GM18511 (cell line): ENCODE data around the gene PDZD7.
"Not testable (repeated sequence)": the region's sequence is repeated elsewhere in the genome, so short reads cannot be mapped to it uniquely, and the experiment has no call there.

Experiments
- ATAC-seq: cut with Tn5 transposase; IDR thresholded peaks from one replicate; pipeline ENCODE4 v1.9.1; 2021; ENCODE audit warnings: mild to moderate bottlenecking, moderate library complexity; ENCODE audit not compliant: unreplicated experiment

PDZD7 gene

DNA sequence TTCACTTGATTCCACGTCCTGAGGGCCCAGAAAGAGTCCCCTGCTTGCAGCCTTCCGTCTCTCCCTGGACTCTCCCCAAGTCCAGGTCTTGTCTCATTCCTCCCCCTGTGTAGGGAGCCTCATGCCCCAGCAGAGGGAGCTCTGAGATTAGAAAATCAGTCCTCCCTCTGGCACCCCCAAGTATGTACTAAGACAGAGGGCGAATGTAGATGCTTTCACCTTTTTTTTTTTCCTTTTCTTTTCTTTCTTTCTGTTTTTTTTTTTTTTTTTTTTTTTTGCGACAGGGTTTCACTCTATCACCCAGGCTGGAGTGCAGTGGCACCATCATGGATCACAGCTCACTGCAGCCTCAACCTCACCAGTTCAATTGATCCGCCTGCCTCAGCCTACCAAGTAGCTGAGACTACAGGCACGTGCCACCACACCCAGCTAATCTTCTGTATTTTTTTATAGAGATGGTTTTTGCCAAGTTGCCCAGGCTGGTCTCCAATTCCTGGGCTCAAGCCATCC lies 10.4 kb upstream of the PDZD7 start:
- ATAC-seq, result peak; percentile 71

DNA sequence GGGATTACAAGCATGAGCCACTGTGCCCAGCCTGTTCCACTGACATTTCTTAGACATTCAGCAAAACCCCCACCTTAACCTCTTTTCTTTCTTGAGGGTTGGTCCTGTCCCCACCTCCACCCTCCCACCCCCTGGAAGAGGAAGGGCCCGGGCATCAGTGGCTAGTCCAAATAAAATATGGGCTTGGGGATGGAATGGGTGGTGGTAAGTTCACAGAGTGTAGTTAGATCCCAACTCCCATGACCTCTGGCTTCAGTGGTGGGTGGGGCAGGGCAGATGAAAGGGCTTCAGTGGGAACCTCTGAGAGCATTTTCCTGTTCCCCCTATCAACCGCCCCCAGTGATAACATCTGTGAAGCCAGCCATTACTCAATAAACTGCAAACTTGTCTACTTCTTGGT lies 9.9 kb upstream of the PDZD7 start:
- ATAC-seq, result no peak

DNA sequence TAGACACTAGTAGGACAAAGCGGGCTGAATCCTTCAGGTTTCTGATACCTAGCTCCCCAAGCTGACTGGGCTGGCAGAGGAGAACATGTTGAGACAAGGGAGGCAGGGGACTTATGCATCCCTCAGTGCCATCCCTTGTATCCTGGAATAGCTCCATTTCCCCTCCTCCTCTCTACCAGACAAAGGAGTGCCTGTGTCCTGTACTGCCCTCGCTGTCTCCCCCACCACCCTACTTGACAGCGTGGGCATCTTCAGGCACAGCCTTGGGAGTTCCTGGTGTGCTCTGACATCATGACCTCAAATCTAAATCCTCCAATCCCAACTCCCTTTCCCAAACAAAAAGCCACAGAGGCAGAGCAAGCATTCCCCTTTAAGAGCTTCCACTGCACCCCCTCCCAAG lies 9.1 kb upstream of the PDZD7 start:
- no peak for ATAC-seq

DNA sequence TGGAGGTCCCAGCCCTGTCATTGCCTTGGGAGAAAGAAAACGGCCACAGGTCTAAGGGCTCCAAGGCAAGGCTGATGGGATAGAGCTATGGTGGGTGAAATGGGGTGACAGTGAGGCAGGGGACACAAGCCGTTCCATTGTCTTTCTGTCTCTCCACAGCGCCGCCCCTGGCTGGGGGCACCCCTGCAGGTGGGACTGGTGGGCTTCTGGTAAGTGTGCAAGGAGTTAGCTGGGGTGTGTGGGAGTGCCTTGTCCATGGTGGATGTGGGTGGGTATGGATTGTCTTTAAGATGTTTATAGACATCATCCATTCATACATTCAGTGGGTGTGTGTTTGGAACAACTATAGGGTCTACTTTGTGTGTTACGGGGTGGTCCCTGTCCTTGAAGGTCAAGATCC lies 7.6 kb upstream of the PDZD7 start:
- ATAC-seq, result no peak

DNA sequence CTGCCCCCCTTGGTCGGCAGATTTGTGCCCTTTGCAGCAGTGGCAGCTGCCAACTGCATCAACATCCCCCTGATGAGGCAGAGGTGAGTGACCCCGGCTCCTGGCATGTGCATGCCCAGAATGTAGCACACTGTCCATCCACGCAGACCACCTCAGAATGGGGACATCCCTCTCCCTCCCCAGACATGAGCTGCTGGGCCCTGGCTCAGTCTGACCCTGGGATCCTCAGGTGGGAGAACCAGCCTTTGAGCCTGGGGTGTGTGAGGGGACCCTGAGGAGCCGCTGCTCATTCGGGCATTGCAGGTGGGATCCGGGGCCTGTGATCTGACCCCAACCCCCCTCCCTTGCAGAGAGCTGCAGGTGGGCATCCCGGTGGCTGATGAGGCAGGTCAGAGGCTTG lies 5.8 kb upstream of the PDZD7 start:
- ATAC-seq, result no peak

DNA sequence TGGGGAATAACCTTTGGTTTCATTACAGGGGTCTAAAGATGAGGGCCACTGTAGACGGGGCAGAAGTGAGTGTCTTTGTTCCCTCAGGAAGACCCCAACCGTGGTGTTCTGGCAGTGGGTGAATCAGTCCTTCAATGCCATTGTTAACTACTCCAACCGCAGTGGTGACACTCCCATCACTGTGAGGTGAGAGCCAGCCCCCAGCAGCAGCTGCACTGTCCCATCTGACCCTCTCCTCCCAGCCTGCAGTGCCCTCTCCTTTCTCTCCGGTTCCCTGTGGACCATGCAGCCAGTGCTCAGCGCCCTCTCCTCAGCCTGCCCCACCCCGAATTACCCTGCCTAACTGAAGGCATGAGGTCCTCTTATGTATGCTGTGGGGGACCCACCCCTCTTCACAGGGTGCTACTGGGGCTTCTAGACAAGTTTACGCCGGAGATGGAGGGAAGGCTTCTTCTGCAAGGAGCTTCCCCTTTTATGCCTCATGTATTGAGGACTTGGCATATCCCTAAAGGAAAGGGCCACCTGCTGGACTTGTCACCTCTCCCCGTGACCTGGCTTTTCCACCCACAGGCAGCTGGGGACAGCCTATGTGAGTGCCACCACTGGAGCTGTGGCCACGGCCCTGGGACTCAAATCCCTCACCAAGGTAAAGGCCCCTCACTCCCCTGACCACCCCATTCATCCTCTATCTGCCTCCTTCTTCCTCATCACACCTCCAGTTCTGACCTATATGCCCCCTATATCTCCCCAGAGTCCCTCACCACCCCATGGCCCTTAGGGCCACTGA lies 5.2 kb upstream of the PDZD7 start:
- ATAC-seq, result no peak

DNA sequence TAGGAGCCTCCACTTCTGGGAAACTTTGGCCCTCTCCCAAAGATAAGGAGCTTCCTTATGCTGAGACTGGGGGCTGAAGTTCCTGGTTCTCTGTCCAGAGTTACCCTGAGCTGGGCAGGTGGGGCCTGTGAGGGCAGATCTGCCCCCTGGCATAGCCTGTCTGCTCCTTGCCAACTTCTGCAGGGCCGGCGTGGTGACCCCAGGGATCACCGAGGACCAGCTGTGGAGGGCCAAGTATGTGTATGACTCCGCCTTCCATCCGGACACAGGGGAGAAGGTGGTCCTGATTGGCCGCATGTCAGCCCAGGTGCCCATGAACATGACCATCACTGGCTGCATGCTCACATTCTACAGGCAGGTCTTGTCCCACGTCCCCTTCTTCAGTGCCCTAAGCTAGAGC lies 4.4 kb upstream of the PDZD7 start:
- no peak for ATAC-seq

DNA sequence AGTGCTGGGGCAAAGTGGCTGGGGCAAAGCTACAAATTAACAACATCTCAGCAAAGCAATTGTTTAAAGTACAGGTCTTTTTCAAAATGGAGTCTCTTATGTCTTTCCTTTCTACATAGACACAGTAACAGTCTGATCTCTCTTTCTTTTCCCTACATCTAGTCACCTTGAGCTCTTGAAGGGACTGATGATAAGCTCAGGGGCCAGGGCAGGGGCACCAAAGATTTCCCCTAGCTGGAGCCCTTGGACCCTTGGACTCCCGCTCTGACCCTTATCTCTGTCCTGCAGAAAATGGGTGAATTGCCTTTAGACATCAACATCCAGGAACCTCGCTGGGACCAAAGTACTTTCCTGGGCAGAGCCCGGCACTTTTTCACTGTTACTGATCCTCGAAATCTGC lies 3.5 kb upstream of the PDZD7 start:
- not testable (repeated sequence) for ATAC-seq

DNA sequence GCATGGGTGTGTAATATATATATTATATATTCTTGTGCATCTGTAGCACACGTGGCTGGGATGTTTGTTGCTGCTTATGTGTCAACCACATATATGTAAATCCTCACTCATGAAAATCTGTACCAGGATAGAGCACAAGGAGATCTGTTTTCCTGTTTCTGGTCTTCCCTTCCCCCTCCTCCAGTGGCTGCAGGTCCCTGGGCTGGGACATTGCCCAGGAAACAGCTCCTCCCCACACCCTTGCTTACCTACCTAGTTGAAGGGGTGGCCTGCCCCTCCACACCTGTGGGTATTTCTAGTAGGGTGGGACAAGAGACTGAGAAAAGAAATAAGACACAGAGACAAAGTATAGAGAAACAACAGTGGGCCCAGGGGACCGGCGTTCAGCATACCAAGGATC lies 2.3 kb upstream of the PDZD7 start:
- no peak for ATAC-seq

DNA sequence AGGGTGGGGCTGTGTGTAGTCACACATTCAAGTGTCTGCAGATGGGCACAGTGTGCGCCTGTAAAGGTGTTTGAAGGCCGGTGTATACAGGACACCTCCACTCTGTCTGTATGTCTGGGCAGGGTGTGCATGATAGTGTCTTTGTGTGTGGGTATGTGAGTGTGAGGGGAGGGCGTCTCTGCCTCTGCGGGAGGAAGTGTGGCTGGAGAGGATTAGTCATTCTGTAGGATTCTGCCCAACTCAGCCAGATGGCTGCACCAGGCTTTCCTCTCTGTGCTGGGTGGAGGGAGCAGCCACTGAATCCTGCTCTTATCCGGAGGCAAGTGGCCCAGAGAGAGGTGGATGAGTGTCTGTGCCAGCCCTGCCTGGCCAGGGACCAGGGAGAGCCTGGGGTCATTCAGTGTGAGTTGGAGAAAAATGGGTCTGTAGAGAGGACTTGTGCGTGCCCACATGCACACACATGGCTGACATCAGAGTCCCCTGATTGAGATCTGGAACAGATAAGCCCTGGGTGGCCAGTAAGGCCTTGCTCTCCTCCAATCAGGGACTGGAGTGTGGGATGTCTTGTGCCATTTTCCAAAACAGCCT lies 1.8 kb upstream of the PDZD7 start:
- peak; percentile 16 for ATAC-seq

DNA sequence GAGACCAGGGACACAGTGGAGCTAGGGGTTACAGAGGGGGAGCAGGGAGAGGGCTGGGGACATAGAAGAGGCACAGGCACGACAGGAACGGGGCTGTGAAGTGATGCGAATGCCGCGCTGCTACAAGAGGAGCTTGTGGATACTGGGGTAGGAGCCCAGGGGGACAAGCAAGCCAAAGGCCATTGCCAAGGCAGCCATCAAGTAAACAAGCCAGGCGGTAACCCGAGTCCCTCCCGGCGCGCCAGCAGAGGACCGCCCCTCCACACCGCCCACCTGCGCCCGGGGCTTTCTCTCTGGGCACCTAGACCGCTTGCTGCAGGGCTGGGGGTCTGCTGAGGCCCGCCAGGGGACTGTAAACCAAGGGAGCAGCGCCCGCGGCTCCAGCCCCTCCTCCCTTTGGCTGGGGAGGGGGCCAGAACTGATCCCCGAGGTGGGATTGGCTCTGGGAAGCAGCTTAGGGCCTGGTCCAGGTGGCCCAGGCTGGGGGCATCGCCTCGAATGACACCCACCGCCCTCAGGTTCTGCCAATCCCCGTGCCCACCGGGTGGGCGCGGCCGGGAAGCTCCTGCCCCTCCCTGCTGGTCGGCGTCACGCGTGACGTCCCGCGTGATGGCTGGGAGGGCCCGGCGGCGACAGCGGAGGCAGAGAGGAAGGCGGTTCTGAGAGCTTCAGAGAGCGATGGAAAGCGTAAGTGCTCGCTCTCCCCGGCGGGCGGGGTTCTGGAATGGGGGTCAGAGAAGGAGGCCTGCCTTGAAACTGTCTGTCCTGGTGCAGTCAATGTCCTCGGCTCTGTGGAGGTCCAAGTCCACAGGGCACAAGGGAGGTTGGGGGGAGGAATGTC lies 1.1 kb upstream of the PDZD7 start:
- peak; percentile 44 for ATAC-seq

DNA sequence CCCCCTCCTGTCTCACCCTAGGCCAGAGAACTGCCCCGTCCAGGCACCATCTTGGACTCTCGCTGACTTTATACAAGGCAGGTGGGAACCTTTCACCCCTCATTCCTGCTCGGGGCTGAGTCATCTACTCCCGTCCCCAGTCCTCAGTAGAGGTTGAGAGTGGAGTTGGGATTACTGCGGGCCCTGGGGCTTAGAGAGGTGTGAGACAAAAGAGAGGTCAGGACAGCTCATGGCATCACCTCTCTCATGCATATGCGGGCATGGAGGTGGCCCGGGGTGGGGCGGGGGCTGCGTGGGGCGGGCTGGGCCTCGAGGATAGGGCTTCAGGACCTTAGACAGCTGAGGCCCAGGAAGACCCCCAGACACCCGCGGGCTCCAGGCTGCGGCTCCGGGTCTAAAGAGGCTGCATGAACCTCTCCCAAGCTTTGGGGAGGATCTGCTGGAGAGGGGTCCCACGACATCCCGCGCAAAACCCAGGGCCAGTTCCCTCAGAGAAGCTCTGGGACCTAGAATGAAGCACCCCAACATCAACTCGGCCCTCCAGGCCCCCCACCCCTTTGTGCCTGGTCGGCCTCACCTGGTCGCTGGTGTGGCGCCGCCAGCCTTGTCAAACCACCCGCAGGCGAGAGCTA lies 317 bp downstream of the PDZD7 start:
- no peak for ATAC-seq

DNA sequence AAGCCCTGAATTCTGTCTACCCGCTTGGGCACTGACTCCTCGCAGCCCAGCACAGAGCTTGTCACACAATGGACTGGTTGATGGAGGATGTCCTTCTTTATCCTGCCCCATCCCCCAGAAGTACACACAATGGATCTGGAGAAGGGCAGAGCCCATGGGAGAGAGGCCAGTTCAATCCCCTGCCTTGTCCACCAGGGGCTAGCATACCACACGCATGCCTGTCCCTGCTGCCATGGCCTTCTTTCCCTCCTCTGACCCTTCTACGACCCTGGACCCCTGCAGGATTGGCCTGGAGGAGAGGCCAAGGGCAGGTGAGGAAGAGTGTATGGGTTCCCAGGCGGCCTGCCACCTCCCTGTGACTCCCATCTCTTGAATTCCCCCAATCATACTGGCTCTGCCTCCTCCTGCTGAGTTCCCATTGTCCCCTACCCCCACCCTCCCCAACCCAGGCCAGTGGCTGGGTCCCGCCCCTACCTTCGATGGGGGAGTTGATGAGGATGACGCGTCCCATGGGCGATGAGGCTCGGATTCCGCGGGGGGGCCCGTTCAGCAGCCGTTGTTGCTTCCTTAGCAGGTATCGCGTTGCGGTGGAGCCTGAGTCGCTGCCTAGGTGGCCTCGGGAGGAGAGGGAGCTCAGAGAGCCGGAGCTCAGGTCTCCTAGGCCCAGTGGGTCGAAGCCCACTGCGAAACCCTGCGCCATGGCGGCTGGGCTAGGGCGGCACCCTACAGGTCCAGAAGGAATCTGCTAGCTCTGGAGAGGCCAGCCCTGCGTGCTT lies 1.2 kb downstream of the PDZD7 start:
- no peak for ATAC-seq

DNA sequence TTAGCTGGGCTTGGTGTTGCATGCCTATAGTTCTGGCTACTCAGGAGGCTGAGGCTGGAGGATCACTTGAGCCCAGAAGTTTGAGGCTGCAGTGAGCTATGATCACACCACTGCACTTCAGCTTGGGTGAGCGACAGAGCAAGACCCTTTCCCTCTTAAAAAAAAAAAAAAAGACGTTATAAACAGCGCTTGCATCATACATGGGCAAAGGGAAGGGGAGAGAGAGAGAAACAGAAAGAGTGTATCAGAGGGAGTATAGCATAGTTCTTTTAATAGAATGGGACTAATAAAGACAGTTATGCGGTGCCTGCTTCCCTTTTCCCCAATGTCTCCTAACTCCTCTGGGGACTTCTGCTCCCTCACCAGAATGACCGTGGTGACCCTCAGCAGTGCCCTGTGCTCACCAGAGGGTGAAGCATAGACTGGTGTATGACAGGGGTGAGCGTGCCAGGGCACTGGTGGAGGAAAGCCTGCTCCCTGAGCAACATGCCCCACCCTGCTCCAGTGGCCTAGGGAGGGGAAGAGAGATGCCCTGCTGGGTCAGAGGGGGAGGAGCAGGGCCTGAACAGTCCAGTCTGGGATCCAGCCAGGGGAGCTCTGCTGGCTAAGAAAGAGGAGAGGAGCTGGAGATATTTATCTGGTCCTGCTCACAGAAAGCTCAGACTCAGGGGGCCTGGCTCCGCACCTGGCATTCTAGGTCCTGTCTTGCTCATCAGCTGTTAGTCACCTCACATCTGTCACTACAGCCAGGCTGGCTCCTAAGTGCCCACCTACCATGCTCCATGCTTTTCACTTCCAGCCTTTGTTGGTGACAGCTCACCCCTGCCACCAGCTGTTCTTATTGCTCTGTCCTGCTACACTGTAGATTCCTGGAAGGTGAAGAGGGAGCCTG lies 2.2 kb downstream of the PDZD7 start:
- ATAC-seq, result no peak

DNA sequence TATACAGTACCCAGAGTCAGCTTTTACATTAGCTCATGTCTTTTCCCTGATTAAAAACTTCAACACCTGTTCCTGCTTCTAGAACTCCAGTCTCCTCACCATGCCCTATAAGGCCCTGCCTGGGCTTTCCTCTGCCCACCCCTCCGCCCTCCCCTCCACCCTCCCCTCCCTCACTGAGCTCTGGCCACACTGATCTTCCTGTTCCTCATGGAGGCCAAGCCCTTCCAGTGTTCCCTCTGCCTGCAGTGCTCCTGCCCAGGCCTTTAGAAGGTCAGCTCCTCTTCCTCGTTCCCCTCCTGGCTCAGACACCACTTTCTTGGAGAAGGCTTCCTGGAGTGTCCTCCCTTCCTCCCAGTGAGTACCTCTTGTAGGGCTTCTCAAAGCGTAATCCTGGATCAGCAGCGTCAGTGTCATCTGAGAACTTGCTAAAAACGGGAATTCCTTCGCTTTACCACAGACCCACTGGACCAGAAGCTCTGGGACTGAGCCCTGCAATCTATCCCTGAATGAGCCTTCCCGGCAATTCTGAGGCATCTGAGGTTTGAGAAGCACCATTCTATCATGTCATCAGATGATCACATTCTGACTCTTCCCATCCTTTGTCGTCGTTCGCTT lies 3.7 kb downstream of the PDZD7 start:
- no peak for ATAC-seq

DNA sequence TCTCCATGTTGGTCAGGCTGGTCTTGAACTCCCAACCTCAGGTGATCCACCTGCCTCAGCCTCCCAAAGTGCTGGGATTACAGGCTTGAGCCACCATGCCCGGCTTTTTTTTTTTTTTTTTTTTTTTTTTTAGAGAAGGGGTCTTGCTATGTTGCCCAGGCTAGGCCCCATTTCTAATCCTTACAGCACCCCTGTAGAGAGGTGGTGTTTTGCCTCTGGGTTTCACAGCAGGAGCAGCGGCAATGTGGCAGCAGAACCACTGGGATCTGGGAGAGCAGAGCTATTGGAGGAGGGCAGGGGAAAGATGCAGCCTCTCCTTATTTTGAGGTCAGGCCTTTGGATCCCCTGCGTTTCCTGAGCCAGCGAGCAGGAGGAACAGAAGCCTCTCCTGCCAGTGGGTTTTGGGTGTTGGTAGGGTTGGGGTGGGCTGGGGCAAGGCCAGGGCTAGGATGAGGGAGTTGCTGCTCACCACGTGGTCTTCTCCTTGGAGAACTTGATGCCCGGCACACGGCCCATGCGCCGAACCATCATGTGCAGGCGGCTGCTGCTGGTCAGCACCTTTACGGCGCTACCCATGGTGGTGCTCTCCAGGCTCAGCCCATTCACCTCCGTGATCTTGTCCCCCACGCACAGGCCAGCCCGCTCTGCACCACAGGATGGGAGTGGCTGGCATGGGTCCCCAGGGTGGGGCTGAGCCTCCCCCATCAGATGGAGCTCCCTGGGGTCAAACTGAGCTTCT lies 7.8 kb downstream of the PDZD7 start:
- ATAC-seq, result no peak

DNA sequence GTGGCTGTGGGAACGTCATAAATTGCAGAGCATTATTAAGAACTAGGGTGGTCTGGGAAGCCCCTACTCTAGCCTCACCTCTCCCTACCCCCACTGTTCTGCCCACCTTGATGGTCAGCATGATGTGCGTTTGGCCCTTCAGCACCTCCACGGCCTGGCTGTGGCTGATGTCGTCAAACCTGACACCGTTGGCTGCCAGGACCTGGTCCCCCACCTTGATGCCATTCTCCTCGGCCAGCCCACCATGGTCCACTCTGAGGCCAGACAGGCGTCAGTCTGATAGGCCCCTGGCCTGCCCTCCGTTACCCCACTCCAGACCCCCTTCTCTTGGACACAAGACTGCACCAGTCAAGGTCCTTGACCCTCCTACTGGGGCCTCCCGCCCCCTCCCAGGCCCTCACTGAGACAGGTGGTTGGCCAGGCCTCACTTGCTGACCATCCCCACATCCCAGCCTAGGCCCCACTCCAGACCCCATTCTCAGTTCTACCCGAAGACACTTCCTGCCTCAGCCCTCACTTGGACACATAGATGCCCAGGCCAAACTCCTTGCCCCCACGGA lies 9.2 kb downstream of the PDZD7 start:
- no peak for ATAC-seq

DNA sequence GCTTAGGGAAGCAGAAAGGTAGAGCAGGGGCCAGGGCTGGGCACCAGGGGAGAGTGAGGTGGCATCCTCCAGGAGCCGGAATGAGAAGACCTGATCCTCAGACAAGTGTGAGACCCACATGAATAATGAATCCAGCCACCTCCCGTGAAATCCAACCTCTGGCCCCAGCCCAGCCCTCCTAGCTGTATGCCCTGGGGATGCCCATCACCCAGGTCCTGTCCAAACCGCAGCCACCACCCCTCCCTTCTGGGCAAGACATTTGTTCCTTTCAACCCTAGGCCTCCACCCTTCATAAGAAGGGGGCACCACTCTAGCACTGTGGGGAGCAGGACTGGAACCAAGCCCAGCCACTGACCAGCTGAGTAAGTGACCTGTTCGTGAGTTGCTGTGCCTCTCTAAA lies 9.7 kb downstream of the PDZD7 start:
- ATAC-seq, result no peak
